A549 (cell line): Measurements from ENCODE around the gene MDC1.

ENCODE experiments used
- CBX2 ChIP-seq: fragments of 200-600 bp; sonication (generic); IDR thresholded peaks from 2 replicates; pipeline ENCODE4 v1.6.1; 2016; ENCODE audit warnings: low read depth, mild to moderate bottlenecking, borderline replicate concordance
- HDAC2 ChIP-seq: fragments of 200-600 bp; sonication (generic); IDR thresholded peaks from 2 replicates; pipeline ENCODE4 v1.6.1; 2016
- HEYL ChIP-seq: fragments of 250-450 bp; sonication (Bioruptor Pico); IDR thresholded peaks from 2 replicates; pipeline ENCODE4 v1.8.0; 2021; ENCODE audit warnings: mild to moderate bottlenecking, moderate library complexity
- NFE2L2 ChIP-seq: fragments of 150-350 bp; conservative IDR thresholded peaks from 2 replicates; pipeline ENCODE4 v1.6.1; 2014; ENCODE audit warnings: low read length
- PHF8 ChIP-seq: fragments of 200-600 bp; sonication (generic); IDR thresholded peaks from 2 replicates; pipeline ENCODE4 v1.6.1; 2016; ENCODE audit warnings: low read depth, mild to moderate bottlenecking, antibody characterized with exemption, moderate library complexity, borderline replicate concordance
- RARB ChIP-seq: fragments of 250-450 bp; sonication (Bioruptor Pico); IDR thresholded peaks from 2 replicates; pipeline ENCODE4 v1.8.0; 2021; ENCODE audit warnings: mild to moderate bottlenecking, moderate library complexity
- RCOR1 ChIP-seq: fragments of 150-350 bp; IDR thresholded peaks from 2 replicates; pipeline ENCODE4 v1.6.1; 2014; ENCODE audit warnings: antibody characterized with exemption, low read length, low read depth
- TF ChIP-seq, protein P1 (sequence below): fragments of >200 bp; sonication (Bioruptor Twin); formaldehyde crosslinking; IDR thresholded peaks from 3 replicates; pipeline ENCODE4 v1.5.1; 2016
- TF ChIP-seq, protein P2 (sequence below): fragments of 250-450 bp; sonication (Bioruptor Pico); IDR thresholded peaks from 2 replicates; pipeline ENCODE4 v1.5.0; 2021; ENCODE audit warnings: mild to moderate bottlenecking, moderate library complexity, borderline replicate concordance
- TF ChIP-seq, protein P3 (sequence below): fragments of >200 bp; sonication (Bioruptor Twin); formaldehyde crosslinking; IDR thresholded peaks from 2 replicates; pipeline ENCODE4 v1.6.1; 2016
- TF ChIP-seq, protein P4 (sequence below): fragments of 250-450 bp; sonication (Bioruptor Pico); IDR thresholded peaks from 2 replicates; pipeline ENCODE4 v1.5.0; 2020; ENCODE audit warnings: low read depth, mild to moderate bottlenecking, moderate library complexity

DNA sequence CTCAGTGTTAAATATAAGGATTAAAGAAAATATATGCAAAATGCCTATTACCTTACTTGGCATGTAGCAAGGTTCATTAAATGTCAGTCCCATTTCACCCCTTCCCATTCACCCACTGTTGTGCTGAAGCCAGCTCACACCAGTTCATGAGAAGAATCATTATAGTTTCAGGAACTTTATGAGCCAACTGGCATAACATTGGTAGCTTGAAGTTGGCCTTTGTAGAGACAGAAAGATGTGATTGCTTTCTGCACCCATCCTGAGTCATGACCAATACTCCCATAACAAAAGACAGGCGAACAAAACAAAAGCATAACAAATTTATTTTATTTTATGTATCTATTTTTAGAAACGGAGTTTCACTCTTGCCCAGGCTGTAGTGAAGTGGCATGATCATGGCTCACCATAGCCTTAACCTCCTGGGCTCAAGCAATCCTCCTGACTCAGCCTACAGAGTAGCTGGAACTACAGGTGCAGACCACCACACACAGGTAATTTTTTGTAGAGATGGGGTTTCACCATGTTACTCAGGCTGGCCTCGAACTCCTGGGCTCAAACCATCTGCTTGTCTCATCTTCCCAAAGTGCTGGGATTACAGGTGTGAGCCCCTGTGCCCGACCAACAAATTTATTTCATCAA lies 44.8 kb upstream of the MDC1 start:
- TF ChIP-seq HEYL (no peak), NFE2L2 (no peak), PHF8 (no peak), RCOR1 (no peak), RARB (CRISPR knock-in tag) (no peak), CBX2 (no peak), HDAC2 (no peak)
- TF ChIP-seq, protein P1, sequence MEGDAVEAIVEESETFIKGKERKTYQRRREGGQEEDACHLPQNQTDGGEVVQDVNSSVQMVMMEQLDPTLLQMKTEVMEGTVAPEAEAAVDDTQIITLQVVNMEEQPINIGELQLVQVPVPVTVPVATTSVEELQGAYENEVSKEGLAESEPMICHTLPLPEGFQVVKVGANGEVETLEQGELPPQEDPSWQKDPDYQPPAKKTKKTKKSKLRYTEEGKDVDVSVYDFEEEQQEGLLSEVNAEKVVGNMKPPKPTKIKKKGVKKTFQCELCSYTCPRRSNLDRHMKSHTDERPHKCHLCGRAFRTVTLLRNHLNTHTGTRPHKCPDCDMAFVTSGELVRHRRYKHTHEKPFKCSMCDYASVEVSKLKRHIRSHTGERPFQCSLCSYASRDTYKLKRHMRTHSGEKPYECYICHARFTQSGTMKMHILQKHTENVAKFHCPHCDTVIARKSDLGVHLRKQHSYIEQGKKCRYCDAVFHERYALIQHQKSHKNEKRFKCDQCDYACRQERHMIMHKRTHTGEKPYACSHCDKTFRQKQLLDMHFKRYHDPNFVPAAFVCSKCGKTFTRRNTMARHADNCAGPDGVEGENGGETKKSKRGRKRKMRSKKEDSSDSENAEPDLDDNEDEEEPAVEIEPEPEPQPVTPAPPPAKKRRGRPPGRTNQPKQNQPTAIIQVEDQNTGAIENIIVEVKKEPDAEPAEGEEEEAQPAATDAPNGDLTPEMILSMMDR, result no peak
- TF ChIP-seq, protein P2, sequence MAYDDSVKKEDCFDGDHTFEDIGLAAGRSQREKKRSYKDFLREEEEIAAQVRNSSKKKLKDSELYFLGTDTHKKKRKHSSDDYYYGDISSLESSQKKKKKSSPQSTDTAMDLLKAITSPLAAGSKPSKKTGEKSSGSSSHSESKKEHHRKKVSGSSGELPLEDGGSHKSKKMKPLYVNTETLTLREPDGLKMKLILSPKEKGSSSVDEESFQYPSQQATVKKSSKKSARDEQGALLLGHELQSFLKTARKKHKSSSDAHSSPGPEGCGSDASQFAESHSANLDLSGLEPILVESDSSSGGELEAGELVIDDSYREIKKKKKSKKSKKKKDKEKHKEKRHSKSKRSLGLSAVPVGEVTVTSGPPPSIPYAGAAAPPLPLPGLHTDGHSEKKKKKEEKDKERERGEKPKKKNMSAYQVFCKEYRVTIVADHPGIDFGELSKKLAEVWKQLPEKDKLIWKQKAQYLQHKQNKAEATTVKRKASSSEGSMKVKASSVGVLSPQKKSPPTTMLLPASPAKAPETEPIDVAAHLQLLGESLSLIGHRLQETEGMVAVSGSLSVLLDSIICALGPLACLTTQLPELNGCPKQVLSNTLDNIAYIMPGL (CRISPR knock-in tag), result no peak
- TF ChIP-seq, protein P3, sequence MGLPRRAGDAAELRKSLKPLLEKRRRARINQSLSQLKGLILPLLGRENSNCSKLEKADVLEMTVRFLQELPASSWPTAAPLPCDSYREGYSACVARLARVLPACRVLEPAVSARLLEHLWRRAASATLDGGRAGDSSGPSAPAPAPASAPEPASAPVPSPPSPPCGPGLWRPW, result no peak
- TF ChIP-seq, protein P4, sequence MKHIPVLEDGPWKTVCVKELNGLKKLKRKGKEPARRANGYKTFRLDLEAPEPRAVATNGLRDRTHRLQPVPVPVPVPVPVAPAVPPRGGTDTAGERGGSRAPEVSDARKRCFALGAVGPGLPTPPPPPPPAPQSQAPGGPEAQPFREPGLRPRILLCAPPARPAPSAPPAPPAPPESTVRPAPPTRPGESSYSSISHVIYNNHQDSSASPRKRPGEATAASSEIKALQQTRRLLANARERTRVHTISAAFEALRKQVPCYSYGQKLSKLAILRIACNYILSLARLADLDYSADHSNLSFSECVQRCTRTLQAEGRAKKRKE (CRISPR knock-in tag), result no peak
